DOHH2 (cell line): ENCODE measurements around the gene SLC25A15.

Experiments used
- CTCF ChIP-seq: fragments of 200-600 bp; sonication (generic); IDR thresholded peaks from one replicate; pipeline ENCODE4 v1.5.1; 2014; ENCODE audit warnings: antibody characterized with exemption, mild to moderate bottlenecking, low read depth, low read length; ENCODE audit not compliant: poor library complexity, severe bottlenecking
- EZH2phosphoT487 ChIP-seq: fragments of 200-600 bp; sonication (generic); IDR thresholded peaks from 2 replicates; pipeline ENCODE4 v1.6.1; 2017; ENCODE audit warnings: borderline replicate concordance, mild to moderate bottlenecking, antibody characterized with exemption, low read length, moderate library complexity, mixed read lengths

DNA sequence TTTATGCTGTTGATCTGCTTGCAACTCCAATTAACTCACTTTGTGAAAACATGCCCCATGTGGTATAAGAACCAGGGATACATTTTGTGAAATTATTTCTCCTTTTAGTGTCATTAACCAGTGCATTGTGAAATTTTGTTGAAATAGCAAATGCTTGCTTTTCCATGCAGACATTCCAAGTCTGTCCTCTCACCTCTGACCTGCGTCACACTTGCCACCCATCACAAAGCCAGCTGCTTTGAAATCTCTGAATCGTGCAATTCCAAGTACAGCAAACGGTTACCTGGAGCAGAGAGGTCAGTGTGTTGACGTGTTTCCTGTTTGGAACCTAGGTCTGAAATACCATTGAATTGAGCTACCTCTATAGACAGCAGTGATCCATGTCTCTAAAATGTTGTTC lies 4.9 kb upstream of the SLC25A15 start:
- TF ChIP-seq CTCF (no peak), EZH2phosphoT487 (no peak)
